GM12878 (cell line): ENCODE measurements around the gene SEC31A. TPM values are rescaled to one million over a fixed set of nuclear protein-coding genes. Genes with fewer than 3 reads are reported as not detected.

Source experiments
- ATAC-seq: fragments of 200-7000 bp; cut with Tn5 transposase; 3 replicates; pipeline ENCODE4 v1.9.1; 2020; ENCODE audit warnings: mild to moderate bottlenecking, moderate library complexity
- BruUV-seq: library from RNA; stranded (reverse); fragments of 400-500 nt; replicated peaks from 2 replicates; lab custom pipeline; 2021; lab: Mats Ljungman, UMichigan
- CTCF ChIA-PET: fragments of 300-600 bp; sonication (Branson Sonifier 250); formaldehyde crosslinking; extraction: SDS; loops from one replicate; lab custom pipeline; 2021; ENCODE audit warnings: inconsistent platforms; lab: Yijun Ruan, JAX
- POLR2A ChIA-PET: fragments of 350-600 bp; formaldehyde crosslinking; extraction: SDS; loops from one replicate; lab custom pipeline; 2021; ENCODE audit warnings: inconsistent platforms; lab: Charles Lee
- RAD21 ChIA-PET: fragments of 300-600 bp; sonication (Branson Sonifier 250); formaldehyde crosslinking; loops from one replicate; lab custom pipeline; 2023; ENCODE audit warnings: antibody characterized with exemption; ENCODE audit not compliant: unreplicated experiment; lab: Charles Lee
- SMC1A ChIA-PET: fragments of 300-600 bp; sonication (Branson Sonifier 250); formaldehyde crosslinking; loops from one replicate; lab custom pipeline; 2023; ENCODE audit not compliant: unreplicated experiment, uncharacterized antibody; lab: Charles Lee
- DNase-seq: peaks from one replicate; pipeline ENCODE4 v3.0.0-alpha.2; 2011; ENCODE audit warnings: low read depth, low spot score
- FAIRE-seq: peaks from 3 replicates; lab custom pipeline; 2011; peaks lifted over from hg19 to GRCh38; lab: Jason Lieb, UNC
- H2AFZ ChIP-seq: 2 replicates; pipeline ENCODE4 v1.6.0; 2011; ENCODE audit warnings: low read depth, low read length, control low read depth; ENCODE audit not compliant: control insufficient read depth
- H3K27ac ChIP-seq: 2 replicates; pipeline ENCODE4 v1.5.1; 2011; ENCODE audit warnings: control low read depth; ENCODE audit not compliant: control insufficient read depth, insufficient read depth
- H3K27me3 ChIP-seq, 2 experiments: replicated peaks in 1 of 2; 2 replicates each; pipeline versions ENCODE4 v1.6.0 to v1.6.1; 2011; ENCODE audit warnings: low read length in 1 of 2; ENCODE audit not compliant: control insufficient read depth in 2 of 2, insufficient read depth in 2 of 2
- H3K36me3 ChIP-seq, 2 experiments: 2 replicates each; pipeline ENCODE4 v1.5.1; 2011; ENCODE audit warnings: low read length in 1 of 2; ENCODE audit not compliant: control insufficient read depth in 2 of 2, insufficient read depth in 2 of 2
- H3K4me1 ChIP-seq: 2 replicates; pipeline ENCODE4 v1.6.1; 2011; ENCODE audit warnings: mild to moderate bottlenecking, low read length, moderate library complexity, mixed read lengths; ENCODE audit not compliant: control insufficient read depth, insufficient read depth
- H3K4me2 ChIP-seq: 2 replicates; pipeline ENCODE4 v1.6.0; 2011; ENCODE audit warnings: control low read depth; ENCODE audit not compliant: control insufficient read depth, insufficient read depth
- H3K4me3 ChIP-seq: fragments of 200-600 bp; sonication (generic); 2 replicates; pipeline ENCODE4 v1.5.1; 2016
- H3K79me2 ChIP-seq: 2 replicates; pipeline ENCODE4 v1.6.0; 2011; ENCODE audit warnings: low read length; ENCODE audit not compliant: control insufficient read depth, insufficient read depth
- H3K9ac ChIP-seq: 2 replicates; pipeline ENCODE4 v1.8.0; 2011; ENCODE audit warnings: low read length, control low read depth, mixed read lengths; ENCODE audit not compliant: control insufficient read depth, insufficient read depth
- H3K9me3 ChIP-seq: replicated peaks from 3 replicates; pipeline ENCODE4 v1.5.1; 2011; ENCODE audit warnings: mild to moderate bottlenecking, low read length; ENCODE audit not compliant: control insufficient read depth, insufficient read depth
- H4K20me1 ChIP-seq: 2 replicates; pipeline ENCODE4 v1.6.0; 2011; ENCODE audit not compliant: control insufficient read depth, insufficient read depth
- BCL3 ChIP-seq: IDR thresholded peaks from 2 replicates; pipeline ENCODE4 v1.6.1; 2011; ENCODE audit warnings: borderline replicate concordance, low read depth, mild to moderate bottlenecking, moderate library complexity, low read length; ENCODE audit not compliant: insufficient read depth, poor library complexity, severe bottlenecking
- IKZF1 ChIP-seq: fragments of 450-650 bp; conservative IDR thresholded peaks from 2 replicates; pipeline ENCODE4 v1.6.1; 2017; ENCODE audit warnings: antibody characterized with exemption, mild to moderate bottlenecking
- MTA2 ChIP-seq: fragments of 450-650 bp; IDR thresholded peaks from 2 replicates; pipeline ENCODE4 v1.6.1; 2016; ENCODE audit warnings: low read depth, mild to moderate bottlenecking, moderate library complexity
- NKRF ChIP-seq: fragments of 450-650 bp; conservative IDR thresholded peaks from 2 replicates; pipeline ENCODE4 v1.6.1; 2017; ENCODE audit warnings: mild to moderate bottlenecking, moderate library complexity
- RUNX3 ChIP-seq: IDR thresholded peaks from 2 replicates; pipeline ENCODE4 v1.6.1; 2012; ENCODE audit warnings: low read length, inconsistent platforms
- SMAD1 ChIP-seq: fragments of 450-650 bp; IDR thresholded peaks from 2 replicates; pipeline ENCODE4 v1.6.1; 2018; ENCODE audit warnings: mild to moderate bottlenecking, low read depth; ENCODE audit not compliant: partially characterized antibody
- SPI1 ChIP-seq: IDR thresholded peaks from 2 replicates; pipeline ENCODE4 v1.6.1; 2011; ENCODE audit warnings: low read depth, mild to moderate bottlenecking, low read length, moderate library complexity, borderline replicate concordance; ENCODE audit not compliant: insufficient read depth
- ZNF592 ChIP-seq: fragments of 450-650 bp; IDR thresholded peaks from 2 replicates; pipeline ENCODE4 v1.6.1; 2017; ENCODE audit warnings: mild to moderate bottlenecking, moderate library complexity
- WGBS: methylation state at CpG from one replicate; pipeline ENCODE4 v1.1.6; 2016; ENCODE audit warnings: low lambda C conversion rate; ENCODE audit not compliant: insufficient replicate concordance, insufficient coverage; ENCODE audit errors: missing lambda C conversion rate; 5-methylcytosine and 5-hydroxymethylcytosine counted together
- in situ Hi-C: fragments of 300-500 bp; cut with MboI; formaldehyde crosslinking; loops from 9 replicates; pipeline ENCODE4 v1.14.3; 2018; ENCODE audit warnings: mixed read lengths
- intact Hi-C: fragments of 100-400 bp; cut with micrococcal nuclease; formaldehyde crosslinking; loops from one replicate; pipeline ENCODE4 v1.14.2; 2022; ENCODE audit not compliant: unreplicated experiment
- polyA plus RNA-seq, 11 experiments: library from polyadenylated mRNA; depleted of rRNA in 4 of 11; unstranded in 6 of 11; stranded (reverse) in 5 of 11; fragments of >200 nt; fragmentation: Nextera tagmentation in 4 of 11; fragmentation: Illumina TruSeq in 1 of 11; extraction: Ambion mirVana in 4 of 11; extraction: Trizol in 1 of 11; gene quantifications; 1 replicate in 1 of 11; 2 replicates in 10 of 11; pipeline versions ENCODE4 v1.2.1 to v1.2.3, GENCODE V29; 2011 to 2016; ENCODE audit warnings: inconsistent platforms in 2 of 11, missing spikeins in 2 of 11, low read depth in 1 of 11
- total RNA-seq, 4 experiments: library from RNA; depleted of rRNA in 3 of 4; stranded (reverse); fragments of >200 nt in 3 of 4; fragmentation: Illumina TruSeq in 1 of 4; extraction: Trizol in 1 of 4; gene quantifications; 2 replicates each; pipeline versions ENCODE4 v1.2.1 to v1.2.3, GENCODE V29; 2013 to 2021

Gene SEC31A
- total and polyA plus RNA-seq, 10 of the 15 experiments (the other 5 are each of a cell fraction or from before 2014, with no cell fraction given): 74.6 to 171 (median 129) TPM

- no peaks in the 10 kb centered on the region for H3K9me3 ChIP-seq
- no peak overlapping the region for H3K4me2 ChIP-seq
- FAIRE-seq (no peak), ATAC-seq (no peak), DNase-seq (no peak)
- H3K27ac ChIP-seq: no peak overlapping the region
- CTCF ChIA-PET: interaction anchor here (1.3 kb wide), 1 partner anchor 13 kb away, joined by 3 read pairs; no protein-coding TSS in a partner anchor
- POLR2A ChIA-PET: no interaction called here
- SMC1A ChIA-PET: interaction anchor here (1.1 kb wide), 1 partner anchor 13 kb away, joined by 4 read pairs; no protein-coding TSS in a partner anchor
- in situ Hi-C loops: no loop called here
- H3K79me2 ChIP-seq: no peaks in the 10 kb centered on the region
- no peak overlapping the region for H3K9ac ChIP-seq
- intact Hi-C loops: no loop called here
- BruUV-seq: no TSS peak
- RAD21 ChIA-PET: no interaction called here
- H2AFZ ChIP-seq: no peak overlapping the region
- no peaks in the 10 kb centered on the region for H4K20me1 ChIP-seq
- no peak overlapping the region for H3K4me3 ChIP-seq
- no peaks in the 10 kb centered on the region for H3K27me3 ChIP-seq
- no peaks in the 10 kb centered on the region for H3K4me1 ChIP-seq
- H3K36me3 ChIP-seq: peaks cover 0 to 3% of the 10 kb centered on the region in 2 experiments; a peak in 3 of 4 replicates
- 0 out of 2 replicates have a peak, but pooled peaks have one; percentile 8 for TF ChIP-seq SPI1
- no peak for TF ChIP-seq NKRF
- 65% methylated on average over 2 of the region's 2 CpGs for WGBS
Observed at GRCh38 chr4:82919386-82919785, 28.4 kb upstream of the SEC31A start.

GRCh38 chr4:82918091-82918490, 27.1 kb upstream of the SEC31A start:
- H3K4me1 ChIP-seq: no peaks in the 10 kb centered on the region
- H3K27ac ChIP-seq: no peak overlapping the region
- H3K27me3 ChIP-seq: no peaks in the 10 kb centered on the region
- intact Hi-C loops (no loop called here), in situ Hi-C loops (no loop called here)
- ChIA-PET POLR2A (no interaction called here), CTCF (interaction anchor here (1.4 kb wide), 1 partner anchor 18 kb away, joined by 3 read pairs; no protein-coding TSS in a partner anchor), RAD21 (interaction anchor here (0.6 kb wide), 1 partner anchor 44 kb away, joined by 3 read pairs; no protein-coding TSS in a partner anchor), SMC1A (no interaction called here)
- no peaks in the 10 kb centered on the region for H4K20me1 ChIP-seq
- no peak for ATAC-seq
- 93% methylated on average over 7 of the region's 7 CpGs for WGBS
- H2AFZ ChIP-seq: no peak overlapping the region
- peaks cover 0 to 3% of the 10 kb centered on the region in 2 experiments; a peak in 3 of 4 replicates for H3K36me3 ChIP-seq
- no peak overlapping the region for H3K9ac ChIP-seq
- no peak for FAIRE-seq
- BruUV-seq: no TSS peak
- no peaks in the 10 kb centered on the region for H3K9me3 ChIP-seq
- no peak for DNase-seq
- no peaks in the 10 kb centered on the region for H3K79me2 ChIP-seq
- H3K4me3 ChIP-seq: no peak overlapping the region
- H3K4me2 ChIP-seq: no peak overlapping the region
- TF ChIP-seq MTA2 (no peak), BCL3 (no peak), SMAD1 (no peak), IKZF1 (no peak), ZNF592 (no peak), RUNX3 (no peak)
